ENCODE results near the gene FGFR2.

Gene FGFR2

DNA sequence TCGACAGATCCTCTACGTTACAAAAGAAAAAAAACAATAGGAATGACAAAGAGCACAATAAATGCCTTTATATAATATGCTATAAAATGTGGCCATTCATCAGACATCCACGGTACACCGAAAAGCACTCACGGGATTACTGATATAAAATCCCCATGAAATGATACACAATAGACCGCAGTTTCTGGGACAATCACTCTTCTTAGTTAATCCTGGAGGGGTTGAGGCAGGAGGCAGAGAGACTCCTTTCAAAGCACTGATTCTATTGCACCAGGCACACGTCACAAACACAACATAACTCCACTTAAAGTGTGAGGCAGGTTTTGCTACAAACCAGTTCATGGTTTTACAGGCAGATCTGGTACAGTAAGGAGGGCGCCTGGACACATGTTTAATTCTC lies 113.8 kb downstream of the FGFR2 start:
- Histone ChIP-seq H3K4me2 (no peak overlapping the region), H3K36me3 (no peaks in the 10 kb centered on the region), H3K4me1 (peaks cover 9% of the 10 kb centered on the region; the same call in 1 of the 2 replicates), H4K20me1 (no peaks in the 10 kb centered on the region), H3K9me3 (no peaks in the 10 kb centered on the region), H3K27me3 (no peaks in the 10 kb centered on the region), H3K9ac (no peak overlapping the region), H3K4me3 (no peak overlapping the region), H3K27ac (no peak overlapping the region)
- TF ChIP-seq Cebpa-rat (IDR thresholded peaks at IDR 0.05), result no peak

GRCh38 chr10:121481180-121481579 lies 117.1 kb downstream of the FGFR2 start:
- Histone ChIP-seq H3K9ac (no peak overlapping the region), H3K27me3 (no peaks in the 10 kb centered on the region), H3K4me3 (no peak overlapping the region), H3K9me3 (no peaks in the 10 kb centered on the region), H3K36me3 (no peaks in the 10 kb centered on the region), H3K27ac (no peak overlapping the region), H3K4me2 (peak overlapping the region; percentile 28; the same call in 1 of the 2 replicates), H3K4me1 (peaks cover 14% of the 10 kb centered on the region), H4K20me1 (no peaks in the 10 kb centered on the region)
- no peak for TF ChIP-seq Cebpa-rat (IDR thresholded peaks at IDR 0.05)

GRCh38 chr10:121478556-121478955 lies 119.7 kb downstream of the FGFR2 start:
- Histone ChIP-seq H4K20me1 (no peaks in the 10 kb centered on the region), H3K9ac (no peak overlapping the region), H3K4me1 (peaks cover 17% of the 10 kb centered on the region), H3K9me3 (no peaks in the 10 kb centered on the region), H3K36me3 (no peaks in the 10 kb centered on the region), H3K27ac (no peak overlapping the region), H3K27me3 (no peaks in the 10 kb centered on the region), H3K4me2 (no peak overlapping the region), H3K4me3 (no peak overlapping the region)
- TF ChIP-seq Cebpa-rat (IDR thresholded peaks at IDR 0.05), result no peak

DNA sequence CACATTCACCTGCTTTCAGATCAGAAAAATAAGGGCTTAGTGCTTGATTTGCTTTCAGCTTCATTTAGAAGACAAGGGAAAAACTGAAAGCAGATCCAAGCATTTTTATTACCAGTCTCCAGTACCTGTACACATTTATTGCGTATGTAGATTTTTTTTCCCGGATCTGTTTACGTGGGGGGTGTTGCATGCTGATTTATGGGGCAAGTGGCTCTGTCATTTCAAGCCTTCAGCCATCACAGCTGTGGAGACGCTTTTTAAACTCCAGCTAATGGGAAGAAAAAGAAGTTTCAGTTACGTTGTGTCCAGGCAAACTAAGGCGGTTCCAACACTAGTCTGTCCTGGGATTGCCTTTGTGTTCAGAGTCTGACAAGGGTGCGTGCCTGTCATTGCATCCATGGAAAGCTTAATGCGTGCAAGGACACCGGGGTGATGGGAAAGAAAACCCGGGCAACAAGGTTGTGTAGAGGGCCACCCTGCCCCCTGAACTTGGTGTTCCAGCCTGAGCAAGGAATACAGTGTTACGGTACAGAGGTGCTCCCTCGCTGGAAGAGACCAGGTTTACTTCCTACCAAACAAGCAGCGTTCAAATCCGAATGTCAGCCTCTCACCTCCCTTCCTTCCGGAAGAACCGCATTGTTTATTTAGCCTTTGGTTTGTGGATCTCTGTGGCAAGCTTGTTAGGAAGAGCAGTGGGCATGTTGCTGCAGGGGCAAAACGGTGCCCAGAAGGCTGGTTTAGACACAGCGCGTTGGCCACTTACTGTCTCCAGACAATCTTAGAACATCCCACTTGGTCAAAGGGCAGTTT lies 128.2 kb downstream of the FGFR2 start:
- no peak overlapping the region for H3K4me2 ChIP-seq
- no peak overlapping the region for H3K4me3 ChIP-seq
- no peaks in the 10 kb centered on the region for H3K27me3 ChIP-seq
- no peaks in the 10 kb centered on the region for H3K9me3 ChIP-seq
- no peaks in the 10 kb centered on the region for H4K20me1 ChIP-seq
- no peak for TF ChIP-seq Cebpa-rat (IDR thresholded peaks at IDR 0.05)
- no peaks in the 10 kb centered on the region for H3K36me3 ChIP-seq
- no peak overlapping the region for H3K27ac ChIP-seq
- no peak overlapping the region for H3K9ac ChIP-seq
- H3K4me1 ChIP-seq, result no peaks in the 10 kb centered on the region

DNA sequence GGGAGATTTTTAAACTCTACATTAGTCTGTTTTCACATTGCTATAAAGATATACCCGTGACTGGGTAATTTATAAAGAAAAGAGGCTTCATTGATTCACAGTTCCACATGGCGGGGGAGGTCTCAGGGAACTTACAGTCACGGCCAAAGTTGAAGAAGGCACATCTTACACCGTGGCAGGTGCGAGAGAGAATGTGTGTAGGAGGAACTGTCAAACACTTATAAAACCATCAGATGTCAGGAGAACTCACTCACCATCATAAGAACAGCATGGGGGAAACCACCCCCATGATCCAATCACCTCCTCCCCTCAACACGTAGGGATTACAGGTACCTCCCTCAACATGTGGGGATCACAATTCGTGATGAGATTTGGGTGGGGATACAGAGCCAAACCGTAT lies 129.5 kb downstream of the FGFR2 start:
- Histone ChIP-seq H3K4me3 (no peak overlapping the region), H3K9me3 (no peaks in the 10 kb centered on the region), H3K27me3 (no peaks in the 10 kb centered on the region), H3K9ac (no peak overlapping the region), H3K27ac (no peak overlapping the region), H3K4me2 (no peak overlapping the region), H4K20me1 (no peaks in the 10 kb centered on the region), H3K36me3 (no peaks in the 10 kb centered on the region), H3K4me1 (no peaks in the 10 kb centered on the region)
- no peak for TF ChIP-seq Cebpa-rat (IDR thresholded peaks at IDR 0.05)

GRCh38 chr10:121466424-121466823 lies 131.8 kb downstream of the FGFR2 start:
- Histone ChIP-seq H3K36me3 (no peaks in the 10 kb centered on the region), H3K4me3 (no peak overlapping the region), H3K27ac (no peak overlapping the region), H3K27me3 (no peaks in the 10 kb centered on the region), H3K9ac (no peak overlapping the region), H3K9me3 (no peaks in the 10 kb centered on the region), H4K20me1 (no peaks in the 10 kb centered on the region), H3K4me2 (no peak overlapping the region), H3K4me1 (no peaks in the 10 kb centered on the region)
- no peak for TF ChIP-seq Cebpa-rat (IDR thresholded peaks at IDR 0.05)

GRCh38 chr10:121465215-121465614 lies 133.0 kb downstream of the FGFR2 start:
- H3K36me3 ChIP-seq, result no peaks in the 10 kb centered on the region
- no peaks in the 10 kb centered on the region for H4K20me1 ChIP-seq
- H3K4me3 ChIP-seq, result no peak overlapping the region
- H3K4me1 ChIP-seq, result no peaks in the 10 kb centered on the region
- no peak overlapping the region for H3K9ac ChIP-seq
- no peak overlapping the region for H3K27ac ChIP-seq
- H3K27me3 ChIP-seq, result no peaks in the 10 kb centered on the region
- no peaks in the 10 kb centered on the region for H3K9me3 ChIP-seq
- TF ChIP-seq Cebpa-rat (IDR thresholded peaks at IDR 0.05), result no peak
- no peak overlapping the region for H3K4me2 ChIP-seq

DNA sequence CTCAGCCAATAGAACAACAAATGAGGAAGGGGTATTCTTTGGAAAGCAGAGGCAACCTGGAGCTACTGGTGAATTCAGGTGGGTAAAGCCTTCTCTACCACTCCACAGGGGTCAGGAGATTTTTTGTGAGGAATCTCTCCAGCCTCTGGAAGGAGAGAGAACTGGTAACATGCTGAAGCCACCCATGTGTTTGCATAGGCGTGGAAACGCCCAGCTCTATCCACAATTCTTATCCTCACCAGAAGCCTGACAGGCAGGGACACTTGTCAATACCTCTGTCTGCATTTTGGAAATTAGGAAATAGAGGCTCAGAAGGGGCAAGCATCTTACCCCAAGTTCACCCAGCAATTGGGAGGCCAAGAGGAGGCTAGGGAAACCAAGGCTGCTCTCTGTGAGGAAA lies 133.7 kb downstream of the FGFR2 start:
- Histone ChIP-seq H3K36me3 (no peaks in the 10 kb centered on the region), H3K9me3 (no peaks in the 10 kb centered on the region), H3K4me2 (no peak overlapping the region), H4K20me1 (no peaks in the 10 kb centered on the region), H3K4me3 (no peak overlapping the region), H3K27me3 (no peaks in the 10 kb centered on the region), H3K27ac (no peak overlapping the region), H3K4me1 (no peaks in the 10 kb centered on the region), H3K9ac (no peak overlapping the region)
- no peak for TF ChIP-seq Cebpa-rat (IDR thresholded peaks at IDR 0.05)

DNA sequence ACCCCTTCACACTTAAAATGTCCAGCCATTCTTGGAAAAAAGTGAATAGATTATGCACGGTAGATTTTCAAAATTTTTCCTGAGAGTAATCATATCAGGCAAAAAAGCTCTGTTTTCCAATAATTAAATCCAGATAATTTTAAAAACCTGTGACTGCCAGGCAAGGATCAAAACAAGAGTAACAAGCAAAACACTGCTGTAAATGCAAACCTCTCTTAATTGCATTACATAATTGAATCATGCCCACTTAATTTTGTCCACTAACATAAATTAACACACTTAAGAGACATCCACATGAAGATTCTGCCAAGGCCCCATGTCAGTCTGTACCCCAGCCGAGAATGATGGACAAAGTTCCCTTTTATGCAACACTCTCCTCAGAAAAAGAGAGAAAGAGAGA lies 135.3 kb downstream of the FGFR2 start:
- no peak for TF ChIP-seq Cebpa-rat (IDR thresholded peaks at IDR 0.05)
- Histone ChIP-seq H3K27ac (no peak overlapping the region), H4K20me1 (no peaks in the 10 kb centered on the region), H3K36me3 (no peaks in the 10 kb centered on the region), H3K9ac (no peak overlapping the region), H3K27me3 (no peaks in the 10 kb centered on the region), H3K4me3 (no peak overlapping the region), H3K9me3 (no peaks in the 10 kb centered on the region), H3K4me2 (no peak overlapping the region), H3K4me1 (no peaks in the 10 kb centered on the region)

- Histone ChIP-seq H3K27me3 (no peaks in the 10 kb centered on the region), H3K4me3 (no peak overlapping the region), H3K4me2 (no peak overlapping the region), H3K9me3 (no peaks in the 10 kb centered on the region), H3K36me3 (no peaks in the 10 kb centered on the region), H3K9ac (no peak overlapping the region), H4K20me1 (no peaks in the 10 kb centered on the region), H3K4me1 (no peaks in the 10 kb centered on the region), H3K27ac (no peak overlapping the region)
- TF ChIP-seq Cebpa-rat (IDR thresholded peaks at IDR 0.05), result no peak
Observed at GRCh38 chr10:121462281-121462680, 136.0 kb downstream of the FGFR2 start.

GRCh38 chr10:121461307-121461706 lies 136.9 kb downstream of the FGFR2 start:
- H3K27ac ChIP-seq, result no peak overlapping the region
- H3K9me3 ChIP-seq, result no peaks in the 10 kb centered on the region
- no peak overlapping the region for H3K9ac ChIP-seq
- H3K27me3 ChIP-seq, result no peaks in the 10 kb centered on the region
- TF ChIP-seq Cebpa-rat (IDR thresholded peaks at IDR 0.05), result no peak
- H4K20me1 ChIP-seq, result no peaks in the 10 kb centered on the region
- no peak overlapping the region for H3K4me3 ChIP-seq
- no peaks in the 10 kb centered on the region for H3K36me3 ChIP-seq
- no peaks in the 10 kb centered on the region for H3K4me1 ChIP-seq
- H3K4me2 ChIP-seq, result no peak overlapping the region

Measured in BLaER1 (cell line).